ENCODE data around the gene BID. TPM values are rescaled to one million over a fixed set of nuclear protein-coding genes. Genes with fewer than 3 reads are reported as not detected.

BID gene
- total and polyA plus RNA-seq, 2 of the 8 experiments (the other 6 are each of a cell fraction or from before 2014, with no cell fraction given) = 39.3 to 114 TPM

DNA sequence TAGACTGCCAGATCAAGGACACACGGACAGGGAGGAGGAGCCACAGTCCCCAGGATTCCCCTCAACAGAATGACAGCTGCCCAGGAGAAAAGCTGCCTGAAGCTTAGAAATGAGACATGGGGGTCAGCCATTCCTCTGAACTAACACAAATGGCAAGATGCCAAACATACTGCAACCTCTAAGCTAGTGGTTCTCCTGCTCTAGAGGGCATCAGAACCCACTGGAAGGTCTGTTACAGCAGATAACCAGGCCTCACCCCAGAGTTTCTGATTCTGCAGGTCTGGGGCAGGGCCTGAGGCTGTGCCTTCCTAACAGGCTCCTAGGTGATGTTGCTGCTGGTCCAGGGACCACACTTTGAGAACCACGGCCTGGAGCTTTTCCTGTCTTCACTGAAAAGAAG, 28.6 kb upstream of the BID start (continued):
- TF ChIP-seq ASH2L (IDR thresholded peaks at IDR 0.05; ENCODE audit: low read length) (no peak), KDM5A (IDR thresholded peaks at IDR 0.05; ENCODE audit: low read length) (no peak), NRF1 (IDR thresholded peaks at IDR 0.05; ENCODE audit: low read depth, low read length) (no peak), SUZ12 (IDR thresholded peaks at IDR 0.05; ENCODE audit: low read length) (no peak), RBBP5 (IDR thresholded peaks at IDR 0.05; ENCODE audit: borderline replicate concordance, low read depth, low read length) (no peak)
- TF ChIP-seq, protein P1, sequence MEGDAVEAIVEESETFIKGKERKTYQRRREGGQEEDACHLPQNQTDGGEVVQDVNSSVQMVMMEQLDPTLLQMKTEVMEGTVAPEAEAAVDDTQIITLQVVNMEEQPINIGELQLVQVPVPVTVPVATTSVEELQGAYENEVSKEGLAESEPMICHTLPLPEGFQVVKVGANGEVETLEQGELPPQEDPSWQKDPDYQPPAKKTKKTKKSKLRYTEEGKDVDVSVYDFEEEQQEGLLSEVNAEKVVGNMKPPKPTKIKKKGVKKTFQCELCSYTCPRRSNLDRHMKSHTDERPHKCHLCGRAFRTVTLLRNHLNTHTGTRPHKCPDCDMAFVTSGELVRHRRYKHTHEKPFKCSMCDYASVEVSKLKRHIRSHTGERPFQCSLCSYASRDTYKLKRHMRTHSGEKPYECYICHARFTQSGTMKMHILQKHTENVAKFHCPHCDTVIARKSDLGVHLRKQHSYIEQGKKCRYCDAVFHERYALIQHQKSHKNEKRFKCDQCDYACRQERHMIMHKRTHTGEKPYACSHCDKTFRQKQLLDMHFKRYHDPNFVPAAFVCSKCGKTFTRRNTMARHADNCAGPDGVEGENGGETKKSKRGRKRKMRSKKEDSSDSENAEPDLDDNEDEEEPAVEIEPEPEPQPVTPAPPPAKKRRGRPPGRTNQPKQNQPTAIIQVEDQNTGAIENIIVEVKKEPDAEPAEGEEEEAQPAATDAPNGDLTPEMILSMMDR (IDR thresholded peaks at IDR 0.05; ENCODE audit: control extremely low read depth in 1 of 3, insufficient read depth in 1 of 3, low read depth in 1 of 3, low read length in 3 of 3) = no peak
